IMR-90 (cell line): Measurements from ENCODE around the gene ZNF658. TPM values are rescaled to one million over a fixed set of nuclear protein-coding genes. Genes with fewer than 3 reads are reported as not detected.
"Not testable (repeated sequence)": the region's sequence is repeated elsewhere in the genome, so short reads cannot be mapped to it uniquely, and the experiment has no call there.

Experiments
- ATAC-seq: fragments of 200-7000 bp; cut with Tn5 transposase; 2 replicates; pipeline ENCODE4 v1.9.1; 2020; ENCODE audit warnings: low read depth, mild to moderate bottlenecking, moderate library complexity
- BruUV-seq: library from RNA; stranded (reverse); fragments of 400-500 nt; replicated peaks from 2 replicates; lab custom pipeline; 2021; lab: Mats Ljungman, UMichigan
- CTCF ChIA-PET: fragments of 300-600 bp; formaldehyde crosslinking; extraction: SDS; loops from one replicate; lab custom pipeline; 2021; ENCODE audit warnings: antibody characterized with exemption; lab: Yijun Ruan, JAX
- POLR2A ChIA-PET: fragments of 300-600 bp; sonication (Branson Sonifier 250); formaldehyde crosslinking; loops from one replicate; lab custom pipeline; 2022; ENCODE audit warnings: antibody characterized with exemption; ENCODE audit not compliant: unreplicated experiment; lab: Charles Lee
- DNase-seq: peaks from one replicate; pipeline ENCODE4 v3.0.0; 2013
- H2AFZ ChIP-seq: replicated peaks from 2 replicates; pipeline ENCODE3; 2013; ENCODE audit warnings: low read length, mild to moderate bottlenecking; ENCODE audit not compliant: poor library complexity
- H2AK5ac ChIP-seq: 2 replicates; pipeline ENCODE4 v1.6.1; 2013; ENCODE audit warnings: low read depth, low read length, inconsistent platforms
- H2AK9ac ChIP-seq: replicated peaks from 2 replicates; pipeline ENCODE3; 2013; ENCODE audit warnings: mild to moderate bottlenecking, low read depth, low read length, moderate library complexity; ENCODE audit not compliant: poor library complexity
- H2BK120ac ChIP-seq: 2 replicates; pipeline ENCODE4 v1.6.1; 2013; ENCODE audit warnings: low read depth, low read length, inconsistent platforms
- H2BK15ac ChIP-seq: 3 replicates; pipeline ENCODE4 v1.6.1; 2013; ENCODE audit warnings: low read depth, low read length, inconsistent platforms
- H2BK20ac ChIP-seq: 2 replicates; pipeline ENCODE4 v1.6.1; 2013; ENCODE audit warnings: low read depth, mild to moderate bottlenecking, inconsistent platforms, low read length, moderate library complexity
- H2BK5ac ChIP-seq: 2 replicates; pipeline ENCODE4 v1.6.1; 2013; ENCODE audit warnings: mild to moderate bottlenecking, low read depth, low read length, inconsistent platforms; ENCODE audit not compliant: poor library complexity, severe bottlenecking
- H3K14ac ChIP-seq: replicated peaks from 2 replicates; pipeline ENCODE4 v1.6.1; 2013; ENCODE audit warnings: low read depth, low read length, inconsistent platforms
- H3K18ac ChIP-seq: 2 replicates; pipeline ENCODE4 v1.6.1; 2013; ENCODE audit warnings: low read depth, low read length, control low read depth
- H3K23ac ChIP-seq: 2 replicates; pipeline ENCODE4 v1.6.1; 2013; ENCODE audit warnings: low read depth, low read length, inconsistent platforms
- H3K27ac ChIP-seq: 2 replicates; pipeline ENCODE4 v1.5.1; 2013; ENCODE audit warnings: mild to moderate bottlenecking, control low read depth, low read length; ENCODE audit not compliant: insufficient read depth
- H3K27me3 ChIP-seq: 2 replicates; pipeline ENCODE4 v1.6.1; 2013; ENCODE audit warnings: low read length; ENCODE audit not compliant: control insufficient read depth, insufficient read depth
- H3K36me3 ChIP-seq: 2 replicates; pipeline ENCODE4 v1.6.1; 2013; ENCODE audit warnings: low read length, mixed read lengths; ENCODE audit not compliant: control insufficient read depth, insufficient read depth
- H3K4ac ChIP-seq: 2 replicates; pipeline ENCODE4 v1.6.1; 2013; ENCODE audit warnings: low read depth, low read length, inconsistent platforms
- H3K4me1 ChIP-seq: 2 replicates; pipeline ENCODE4 v1.6.1; 2013; ENCODE audit warnings: low read length, mixed read lengths; ENCODE audit not compliant: control insufficient read depth, insufficient read depth
- H3K4me2 ChIP-seq: 2 replicates; pipeline ENCODE4 v1.6.1; 2013; ENCODE audit warnings: low read depth, mild to moderate bottlenecking, control low read depth, low read length, moderate library complexity
- H3K4me3 ChIP-seq: 2 replicates; pipeline ENCODE4 v1.5.1; 2013; ENCODE audit warnings: low read depth, mild to moderate bottlenecking, control low read depth, low read length, moderate library complexity; ENCODE audit not compliant: insufficient read depth
- H3K56ac ChIP-seq: 2 replicates; pipeline ENCODE4 v1.6.1; 2013; ENCODE audit warnings: low read length, inconsistent platforms; ENCODE audit not compliant: insufficient read depth; ENCODE audit errors: extremely low read depth
- H3K79me1 ChIP-seq, 2 experiments: 2 replicates each; pipeline ENCODE4 v1.6.1; 2013; ENCODE audit warnings: low read length in 2 of 2, inconsistent platforms in 1 of 2, low read depth in 1 of 2
- H3K9ac ChIP-seq: 2 replicates; pipeline ENCODE4 v1.6.1; 2013; ENCODE audit warnings: low read depth, low read length, control low read depth
- H3K9me1 ChIP-seq: 2 replicates; pipeline ENCODE4 v1.6.1; 2013; ENCODE audit warnings: low read length, inconsistent platforms; ENCODE audit not compliant: insufficient read depth
- H3K9me3 ChIP-seq: 2 replicates; pipeline ENCODE4 v1.6.1; 2013; ENCODE audit warnings: low read length; ENCODE audit not compliant: control insufficient read depth, insufficient read depth
- H4K20me1 ChIP-seq: 2 replicates; pipeline ENCODE4 v1.6.1; 2013; ENCODE audit warnings: low read length, inconsistent platforms; ENCODE audit not compliant: insufficient read depth
- H4K5ac ChIP-seq: 2 replicates; pipeline ENCODE4 v1.6.1; 2013; ENCODE audit warnings: mild to moderate bottlenecking, low read depth, low read length, control low read depth
- H4K8ac ChIP-seq, 2 experiments: 2 replicates each; pipeline ENCODE4 v1.6.1; 2013; ENCODE audit warnings: low read depth in 2 of 2, low read length in 2 of 2, control low read depth in 1 of 2, inconsistent platforms in 1 of 2
- H4K91ac ChIP-seq: 2 replicates; pipeline ENCODE4 v1.6.1; 2013; ENCODE audit warnings: low read depth, low read length, inconsistent platforms; ENCODE audit not compliant: insufficient read depth
- WGBS, 2 experiments: methylation state at CpG; one replicate each; pipeline versions ENCODE4 v1.1.5 to v1.1.7; 2013; ENCODE audit warnings: missing lambda C conversion rate in 2 of 2; ENCODE audit not compliant: insufficient read length in 1 of 2; ENCODE audit errors: extremely low coverage in 2 of 2; 5-methylcytosine and 5-hydroxymethylcytosine counted together
- dilution Hi-C: fragments of 300-500 bp; cut with HindIII; formaldehyde crosslinking; loops from one replicate; pipeline ENCODE4 v1.14.3; 2018; ENCODE audit warnings: low sequenced_read_pairs; ENCODE audit not compliant: unreplicated experiment
- in situ Hi-C: fragments of 300-500 bp; cut with MboI; formaldehyde crosslinking; loops from 3 replicates; pipeline ENCODE4 v1.14.3; 2019; ENCODE audit warnings: low sequenced_read_pairs, inconsistent platforms, mixed read lengths
- intact Hi-C: fragments of 100-400 bp; cut with micrococcal nuclease; formaldehyde crosslinking; loops from 2 replicates; pipeline ENCODE4 v1.10.0; 2022
- polyA plus RNA-seq, 3 experiments: library from polyadenylated mRNA; depleted of rRNA; stranded (reverse); fragments of >200 nt; gene quantifications; 2 replicates each; pipeline ENCODE4 v1.2.3, GENCODE V29; 2012; ENCODE audit warnings: low replicate concordance in 1 of 3
- total RNA-seq: library from RNA; depleted of rRNA; stranded (reverse); fragments of >200 nt; gene quantifications from 2 replicates; pipeline ENCODE4 v1.2.3, GENCODE V29; 2012

Gene ZNF658
- total and polyA plus RNA-seq, 2 of the 4 experiments (the other 2 are of a cell fraction): 1.1 to 6.3 TPM

GRCh38 chr9:66881847-66882246, 18.7 kb upstream of the ZNF658 start:
- H3K14ac ChIP-seq, H4K20me1 ChIP-seq, intact Hi-C loops, H3K9me3 ChIP-seq, H3K23ac ChIP-seq, H4K8ac ChIP-seq, H3K4ac ChIP-seq, H2BK120ac ChIP-seq, dilution Hi-C loops, H2AFZ ChIP-seq, H2BK15ac ChIP-seq, H3K4me1 ChIP-seq, H4K91ac ChIP-seq, H3K4me2 ChIP-seq, in situ Hi-C loops, H3K4me3 ChIP-seq, H2AK9ac ChIP-seq, BruUV-seq, H2AK5ac ChIP-seq, H3K36me3 ChIP-seq, H4K5ac ChIP-seq, H3K18ac ChIP-seq, DNase-seq, H2BK5ac ChIP-seq, H3K27ac ChIP-seq, H3K9ac ChIP-seq, CTCF ChIA-PET, H3K27me3 ChIP-seq, H2BK20ac ChIP-seq, ATAC-seq, H3K56ac ChIP-seq, POLR2A ChIA-PET, H3K79me1 ChIP-seq, H3K9me1 ChIP-seq: not testable (repeated sequence)
- WGBS, 2 experiments: no CpG with 5 or more reads among the region's 3 CpGs

DNA sequence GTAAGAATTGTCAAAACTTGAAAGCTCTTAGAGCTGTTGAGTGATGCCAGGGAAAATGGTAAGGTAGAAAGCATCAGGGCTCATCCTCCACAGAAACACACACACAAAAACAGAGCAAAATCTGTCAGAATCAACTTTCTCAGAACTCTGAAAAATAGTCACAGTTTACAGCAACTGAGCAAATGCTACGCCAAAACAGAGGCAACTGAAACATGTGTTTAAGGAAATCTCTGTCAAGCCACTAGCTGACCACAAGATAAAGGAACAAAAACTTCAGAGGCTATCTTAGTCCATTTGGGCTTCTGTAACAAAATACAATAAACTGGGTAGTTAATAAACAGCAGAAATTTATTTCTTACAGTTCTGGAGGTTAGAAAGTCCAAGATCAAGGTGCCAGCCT, 10.2 kb upstream of the ZNF658 start:
- CTCF ChIA-PET, H3K56ac ChIP-seq, H3K14ac ChIP-seq, H3K27ac ChIP-seq, H4K91ac ChIP-seq, H3K4ac ChIP-seq, in situ Hi-C loops, H2BK20ac ChIP-seq, H3K9me1 ChIP-seq, H3K4me2 ChIP-seq, H4K5ac ChIP-seq, BruUV-seq, H3K18ac ChIP-seq, H3K4me3 ChIP-seq, H2BK5ac ChIP-seq, H3K23ac ChIP-seq, H2AFZ ChIP-seq, H3K36me3 ChIP-seq, H2AK5ac ChIP-seq, H2BK15ac ChIP-seq, H3K4me1 ChIP-seq, H3K9ac ChIP-seq, H4K8ac ChIP-seq, H3K27me3 ChIP-seq, H4K20me1 ChIP-seq, H2BK120ac ChIP-seq, POLR2A ChIA-PET, DNase-seq, dilution Hi-C loops, H3K79me1 ChIP-seq, H3K9me3 ChIP-seq, intact Hi-C loops, H2AK9ac ChIP-seq, ATAC-seq: not testable (repeated sequence)
- whole genome bisulfite sequencing, 2 experiments: no CpG with 5 or more reads among the region's 1 CpG
